ENCODE measurements around the gene PRSS16. TPM values are rescaled to one million over a fixed set of nuclear protein-coding genes. Genes with fewer than 3 reads are reported as not detected.

PRSS16 gene
- not detected for total RNA-seq

GRCh38 chr6:27247133-27247836 is at the start of gene PRSS16:
TSS of gene PRSS16 (plus strand) at chr6:27247701. CDS start at chr6:27247738, 37 bp downstream.

Other genes with a start within 250 kb of the PRSS16 start
- gene POM121L2, start 64.6 kb downstream of the PRSS16 start, total RNA-seq, result not detected
- 6.2 TPM for gene ZNF391, start 141.1 kb downstream of the PRSS16 start, total RNA-seq
- gene ZNF184, start 225.4 kb downstream of the PRSS16 start, total RNA-seq, result 22.8 TPM

All from diencephalon (tissue), 1 donor.